GM23338 (cell line): ENCODE data around the gene CEP170B. TPM values are rescaled to one million over a fixed set of nuclear protein-coding genes. Genes with fewer than 3 reads are reported as not detected.

Experiments used
- ATAC-seq: fragments of 200-7000 bp; cut with Tn5 transposase; 3 replicates; pipeline ENCODE4 v1.9.1; 2020
- DNase-seq: peaks from one replicate; pipeline ENCODE4 v3.0.0-alpha.2; 2015; ENCODE audit warnings: low spot score
- H2AFZ ChIP-seq: fragments of 200-600 bp; sonication (generic); 2 replicates; pipeline ENCODE4 v1.8.0; 2016; ENCODE audit warnings: antibody characterized with exemption, mild to moderate bottlenecking, moderate library complexity
- H3F3A ChIP-seq: fragments of 200-600 bp; sonication (generic); replicated peaks from 2 replicates; pipeline ENCODE4 v1.8.0; 2017; ENCODE audit warnings: antibody characterized with exemption, mixed run types, low read depth
- H3K27ac ChIP-seq: fragments of 200-600 bp; sonication (generic); 2 replicates; pipeline ENCODE4 v1.6.1; 2016; ENCODE audit warnings: low read depth
- H3K27me3 ChIP-seq: fragments of 200-600 bp; sonication (generic); 2 replicates; pipeline ENCODE4 v1.8.0; 2016; ENCODE audit warnings: mild to moderate bottlenecking, mixed run types, moderate library complexity; ENCODE audit not compliant: insufficient read depth
- H3K36me3 ChIP-seq: fragments of 200-600 bp; sonication (generic); 2 replicates; pipeline ENCODE4 v1.8.0; 2016; ENCODE audit warnings: mild to moderate bottlenecking; ENCODE audit not compliant: insufficient read depth
- H3K4me1 ChIP-seq: fragments of 200-600 bp; sonication (generic); 2 replicates; pipeline ENCODE4 v1.8.0; 2016; ENCODE audit warnings: mild to moderate bottlenecking, moderate library complexity; ENCODE audit not compliant: insufficient read depth
- H3K4me2 ChIP-seq: fragments of 200-600 bp; sonication (generic); 2 replicates; pipeline ENCODE4 v1.7.1; 2017; ENCODE audit warnings: mixed run types
- H3K4me3 ChIP-seq: fragments of 200-600 bp; sonication (generic); 2 replicates; pipeline ENCODE4 v1.6.1; 2016; ENCODE audit warnings: mixed run types
- H3K79me2 ChIP-seq: fragments of 200-600 bp; sonication (generic); replicated peaks from 2 replicates; pipeline ENCODE4 v1.8.0; 2017; ENCODE audit warnings: mild to moderate bottlenecking; ENCODE audit not compliant: insufficient read depth
- H3K9me2 ChIP-seq: fragments of 200-600 bp; sonication (generic); 2 replicates; pipeline ENCODE4 v1.8.0; 2017; ENCODE audit not compliant: insufficient read depth
- H4K20me1 ChIP-seq: fragments of 200-600 bp; sonication (generic); replicated peaks from 2 replicates; pipeline ENCODE4 v1.8.0; 2017; ENCODE audit warnings: mild to moderate bottlenecking; ENCODE audit not compliant: insufficient read depth
- H3K27ac Mint-ChIP-seq: 2 replicates; pipeline ENCODE4 v1.8.0; 2020; ENCODE audit warnings: inconsistent platforms, mild to moderate bottlenecking, moderate library complexity, mixed read lengths
- H3K27me3 Mint-ChIP-seq: 3 replicates; pipeline ENCODE4 v1.8.0; 2022; ENCODE audit warnings: low read depth, mild to moderate bottlenecking, moderate library complexity, mixed read lengths, inconsistent platforms; ENCODE audit not compliant: insufficient read depth, poor library complexity
- H3K36me3 Mint-ChIP-seq: 3 replicates; pipeline ENCODE4 v1.8.0; 2021; ENCODE audit warnings: low read depth, mild to moderate bottlenecking, inconsistent platforms, moderate library complexity, mixed read lengths
- H3K4me1 Mint-ChIP-seq: 3 replicates; pipeline ENCODE4 v1.8.0; 2020; ENCODE audit warnings: mild to moderate bottlenecking, inconsistent platforms, mixed read lengths
- H3K4me3 Mint-ChIP-seq: 3 replicates; pipeline ENCODE4 v1.8.0; 2021; ENCODE audit warnings: moderate library complexity, mild to moderate bottlenecking, inconsistent platforms, mixed read lengths
- H3K9me3 Mint-ChIP-seq: 3 replicates; pipeline ENCODE4 v1.8.0; 2020; ENCODE audit warnings: moderate library complexity, mild to moderate bottlenecking, inconsistent platforms, mixed read lengths
- EZH2phosphoT487 ChIP-seq: fragments of 200-600 bp; sonication (generic); IDR thresholded peaks from one replicate; pipeline ENCODE4 v1.8.1; 2018; ENCODE audit warnings: antibody characterized with exemption; ENCODE audit not compliant: unreplicated experiment
- NANOG ChIP-seq: IDR thresholded peaks from 2 replicates; pipeline ENCODE4 v1.6.1; 2016; ENCODE audit warnings: antibody characterized with exemption, borderline replicate concordance
- STAT1 ChIP-seq: IDR thresholded peaks from one replicate; pipeline ENCODE4 v1.6.1; 2016; ENCODE audit warnings: antibody characterized with exemption; ENCODE audit not compliant: unreplicated experiment
- polyA plus RNA-seq: library from polyadenylated mRNA; unstranded; fragments of >200 nt; fragmentation: Nextera tagmentation; extraction: Ambion mirVana; gene quantifications from 2 replicates; pipeline ENCODE4 v1.2.1, GENCODE V29; 2016
- total RNA-seq: library from RNA; depleted of rRNA; stranded (reverse); fragments of >200 nt; shearing (Covaris generic); gene quantifications from 2 replicates; pipeline ENCODE4 v1.2.3, GENCODE V29; 2014
- TF ChIP-seq, protein P1 (sequence below): IDR thresholded peaks from 2 replicates; pipeline ENCODE4 v1.6.1; 2016; ENCODE audit warnings: antibody characterized with exemption
- TF ChIP-seq, protein P2 (sequence below): fragments of 250-450 bp; sonication (Bioruptor Pico); IDR thresholded peaks from 2 replicates; pipeline ENCODE4 v1.5.0; 2020; ENCODE audit warnings: mild to moderate bottlenecking, moderate library complexity
- TF ChIP-seq, protein P3 (sequence below): IDR thresholded peaks from one replicate; pipeline ENCODE4 v1.6.1; 2018; ENCODE audit warnings: antibody characterized with exemption; ENCODE audit not compliant: unreplicated experiment
- TF ChIP-seq, protein P4 (sequence below), 2 experiments: fragments of 200-600 bp in 1 of 2; sonication (generic) in 1 of 2; conservative IDR thresholded peaks; 2 replicates each; pipeline versions ENCODE4 v1.5.1 to v1.6.1; 2016 to 2017; ENCODE audit warnings: antibody characterized with exemption in 2 of 2, low read depth in 2 of 2, mild to moderate bottlenecking in 2 of 2, moderate library complexity in 1 of 2

Gene CEP170B
- total and polyA plus RNA-seq, 2 experiments from 2014 or later, result 4.6 to 37.1 TPM

DNA sequence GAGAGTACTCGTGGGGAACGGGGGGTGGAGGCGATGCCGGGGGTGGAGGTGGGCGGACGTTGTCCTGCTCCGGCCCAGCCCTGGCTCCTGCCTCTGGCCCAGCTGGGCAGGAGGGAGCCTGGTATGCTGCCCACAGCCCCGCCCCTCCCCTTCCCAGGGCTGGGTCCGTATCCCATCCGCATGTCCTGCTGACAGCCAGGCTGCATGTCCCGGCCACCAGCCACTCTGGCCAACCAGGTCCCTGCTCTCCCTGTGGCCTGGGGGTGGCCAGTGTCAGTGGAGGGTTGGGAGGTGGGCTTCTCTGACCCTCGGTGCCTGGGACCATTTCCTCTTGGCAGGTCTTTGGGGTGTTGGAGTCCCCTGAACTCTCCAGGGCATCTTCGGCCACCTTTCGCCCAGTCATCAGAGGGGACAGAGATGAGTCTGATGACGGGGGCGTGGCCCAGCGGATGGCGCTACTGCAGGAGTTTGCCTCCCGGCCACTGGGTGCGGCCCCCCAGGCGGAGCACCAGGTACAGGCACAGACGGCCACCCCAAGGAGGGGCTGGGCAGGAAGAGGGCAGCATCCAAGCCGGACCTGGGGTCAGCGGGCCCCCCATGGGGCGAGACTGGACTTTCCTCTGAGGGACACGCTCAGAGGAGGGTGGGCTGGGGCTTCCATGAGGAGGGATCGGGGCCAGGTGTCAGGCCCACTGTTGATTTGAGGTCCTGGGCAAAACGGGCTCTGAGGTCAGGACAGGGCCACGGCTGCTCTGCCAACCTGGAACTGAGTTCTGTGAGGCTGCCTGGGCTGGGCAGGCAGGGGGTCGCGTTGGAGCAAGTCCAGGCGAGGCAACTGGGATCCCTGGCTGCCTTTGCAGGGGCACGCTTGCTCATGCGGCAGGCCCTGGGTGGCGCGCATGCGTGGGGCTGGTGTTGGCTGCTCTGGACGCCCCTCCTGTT lies 20.2 kb downstream of the CEP170B start:
- Mint-ChIP-seq H3K27me3 (no peaks in the 10 kb centered on the region), H3K27ac (no peak overlapping the region), H3K4me1 (no peaks in the 10 kb centered on the region), H3K4me3 (no peak overlapping the region), H3K36me3 (peaks cover 6% of the 10 kb centered on the region; the same call in 1 of the 3 replicates), H3K9me3 (no peaks in the 10 kb centered on the region)
- Histone ChIP-seq H3F3A (no peaks in the 10 kb centered on the region), H3K4me3 (no peak overlapping the region), H3K9me2 (no peaks in the 10 kb centered on the region), H3K79me2 (no peaks in the 10 kb centered on the region), H3K4me2 (no peak overlapping the region), H4K20me1 (no peaks in the 10 kb centered on the region), H3K36me3 (no peaks in the 10 kb centered on the region), H2AFZ (no peak overlapping the region), H3K4me1 (no peaks in the 10 kb centered on the region), H3K27ac (no peak overlapping the region), H3K27me3 (no peaks in the 10 kb centered on the region)
- TF ChIP-seq, protein P1, sequence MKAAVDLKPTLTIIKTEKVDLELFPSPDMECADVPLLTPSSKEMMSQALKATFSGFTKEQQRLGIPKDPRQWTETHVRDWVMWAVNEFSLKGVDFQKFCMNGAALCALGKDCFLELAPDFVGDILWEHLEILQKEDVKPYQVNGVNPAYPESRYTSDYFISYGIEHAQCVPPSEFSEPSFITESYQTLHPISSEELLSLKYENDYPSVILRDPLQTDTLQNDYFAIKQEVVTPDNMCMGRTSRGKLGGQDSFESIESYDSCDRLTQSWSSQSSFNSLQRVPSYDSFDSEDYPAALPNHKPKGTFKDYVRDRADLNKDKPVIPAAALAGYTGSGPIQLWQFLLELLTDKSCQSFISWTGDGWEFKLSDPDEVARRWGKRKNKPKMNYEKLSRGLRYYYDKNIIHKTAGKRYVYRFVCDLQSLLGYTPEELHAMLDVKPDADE, result no peak
- TF ChIP-seq, protein P2, sequence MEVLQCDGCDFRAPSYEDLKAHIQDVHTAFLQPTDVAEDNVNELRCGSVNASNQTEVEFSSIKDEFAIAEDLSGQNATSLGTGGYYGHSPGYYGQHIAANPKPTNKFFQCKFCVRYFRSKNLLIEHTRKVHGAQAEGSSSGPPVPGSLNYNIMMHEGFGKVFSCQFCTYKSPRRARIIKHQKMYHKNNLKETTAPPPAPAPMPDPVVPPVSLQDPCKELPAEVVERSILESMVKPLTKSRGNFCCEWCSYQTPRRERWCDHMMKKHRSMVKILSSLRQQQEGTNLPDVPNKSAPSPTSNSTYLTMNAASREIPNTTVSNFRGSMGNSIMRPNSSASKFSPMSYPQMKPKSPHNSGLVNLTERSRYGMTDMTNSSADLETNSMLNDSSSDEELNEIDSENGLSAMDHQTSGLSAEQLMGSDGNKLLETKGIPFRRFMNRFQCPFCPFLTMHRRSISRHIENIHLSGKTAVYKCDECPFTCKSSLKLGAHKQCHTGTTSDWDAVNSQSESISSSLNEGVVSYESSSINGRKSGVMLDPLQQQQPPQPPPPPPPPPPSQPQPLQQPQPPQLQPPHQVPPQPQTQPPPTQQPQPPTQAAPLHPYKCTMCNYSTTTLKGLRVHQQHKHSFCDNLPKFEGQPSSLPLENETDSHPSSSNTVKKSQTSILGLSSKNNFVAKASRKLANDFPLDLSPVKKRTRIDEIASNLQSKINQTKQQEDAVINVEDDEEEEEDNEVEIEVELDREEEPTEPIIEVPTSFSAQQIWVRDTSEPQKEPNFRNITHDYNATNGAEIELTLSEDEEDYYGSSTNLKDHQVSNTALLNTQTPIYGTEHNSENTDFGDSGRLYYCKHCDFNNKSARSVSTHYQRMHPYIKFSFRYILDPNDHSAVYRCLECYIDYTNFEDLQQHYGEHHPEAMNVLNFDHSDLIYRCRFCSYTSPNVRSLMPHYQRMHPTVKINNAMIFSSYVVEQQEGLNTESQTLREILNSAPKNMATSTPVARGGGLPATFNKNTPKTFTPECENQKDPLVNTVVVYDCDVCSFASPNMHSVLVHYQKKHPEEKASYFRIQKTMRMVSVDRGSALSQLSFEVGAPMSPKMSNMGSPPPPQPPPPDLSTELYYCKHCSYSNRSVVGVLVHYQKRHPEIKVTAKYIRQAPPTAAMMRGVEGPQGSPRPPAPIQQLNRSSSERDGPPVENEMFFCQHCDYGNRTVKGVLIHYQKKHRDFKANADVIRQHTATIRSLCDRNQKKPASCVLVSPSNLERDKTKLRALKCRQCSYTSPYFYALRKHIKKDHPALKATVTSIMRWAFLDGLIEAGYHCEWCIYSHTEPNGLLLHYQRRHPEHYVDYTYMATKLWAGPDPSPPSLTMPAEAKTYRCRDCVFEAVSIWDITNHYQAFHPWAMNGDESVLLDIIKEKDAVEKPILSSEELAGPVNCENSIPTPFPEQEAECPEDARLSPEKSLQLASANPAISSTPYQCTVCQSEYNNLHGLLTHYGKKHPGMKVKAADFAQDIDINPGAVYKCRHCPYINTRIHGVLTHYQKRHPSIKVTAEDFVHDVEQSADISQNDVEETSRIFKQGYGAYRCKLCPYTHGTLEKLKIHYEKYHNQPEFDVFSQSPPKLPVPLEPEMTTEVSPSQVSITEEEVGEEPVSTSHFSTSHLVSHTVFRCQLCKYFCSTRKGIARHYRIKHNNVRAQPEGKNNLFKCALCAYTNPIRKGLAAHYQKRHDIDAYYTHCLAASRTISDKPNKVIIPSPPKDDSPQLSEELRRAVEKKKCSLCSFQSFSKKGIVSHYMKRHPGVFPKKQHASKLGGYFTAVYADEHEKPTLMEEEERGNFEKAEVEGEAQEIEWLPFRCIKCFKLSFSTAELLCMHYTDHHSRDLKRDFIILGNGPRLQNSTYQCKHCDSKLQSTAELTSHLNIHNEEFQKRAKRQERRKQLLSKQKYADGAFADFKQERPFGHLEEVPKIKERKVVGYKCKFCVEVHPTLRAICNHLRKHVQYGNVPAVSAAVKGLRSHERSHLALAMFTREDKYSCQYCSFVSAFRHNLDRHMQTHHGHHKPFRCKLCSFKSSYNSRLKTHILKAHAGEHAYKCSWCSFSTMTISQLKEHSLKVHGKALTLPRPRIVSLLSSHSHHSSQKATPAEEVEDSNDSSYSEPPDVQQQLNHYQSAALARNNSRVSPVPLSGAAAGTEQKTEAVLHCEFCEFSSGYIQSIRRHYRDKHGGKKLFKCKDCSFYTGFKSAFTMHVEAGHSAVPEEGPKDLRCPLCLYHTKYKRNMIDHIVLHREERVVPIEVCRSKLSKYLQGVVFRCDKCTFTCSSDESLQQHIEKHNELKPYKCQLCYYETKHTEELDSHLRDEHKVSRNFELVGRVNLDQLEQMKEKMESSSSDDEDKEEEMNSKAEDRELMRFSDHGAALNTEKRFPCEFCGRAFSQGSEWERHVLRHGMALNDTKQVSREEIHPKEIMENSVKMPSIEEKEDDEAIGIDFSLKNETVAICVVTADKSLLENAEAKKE (CRISPR knock-in tag), result no peak
- TF ChIP-seq, protein P3, sequence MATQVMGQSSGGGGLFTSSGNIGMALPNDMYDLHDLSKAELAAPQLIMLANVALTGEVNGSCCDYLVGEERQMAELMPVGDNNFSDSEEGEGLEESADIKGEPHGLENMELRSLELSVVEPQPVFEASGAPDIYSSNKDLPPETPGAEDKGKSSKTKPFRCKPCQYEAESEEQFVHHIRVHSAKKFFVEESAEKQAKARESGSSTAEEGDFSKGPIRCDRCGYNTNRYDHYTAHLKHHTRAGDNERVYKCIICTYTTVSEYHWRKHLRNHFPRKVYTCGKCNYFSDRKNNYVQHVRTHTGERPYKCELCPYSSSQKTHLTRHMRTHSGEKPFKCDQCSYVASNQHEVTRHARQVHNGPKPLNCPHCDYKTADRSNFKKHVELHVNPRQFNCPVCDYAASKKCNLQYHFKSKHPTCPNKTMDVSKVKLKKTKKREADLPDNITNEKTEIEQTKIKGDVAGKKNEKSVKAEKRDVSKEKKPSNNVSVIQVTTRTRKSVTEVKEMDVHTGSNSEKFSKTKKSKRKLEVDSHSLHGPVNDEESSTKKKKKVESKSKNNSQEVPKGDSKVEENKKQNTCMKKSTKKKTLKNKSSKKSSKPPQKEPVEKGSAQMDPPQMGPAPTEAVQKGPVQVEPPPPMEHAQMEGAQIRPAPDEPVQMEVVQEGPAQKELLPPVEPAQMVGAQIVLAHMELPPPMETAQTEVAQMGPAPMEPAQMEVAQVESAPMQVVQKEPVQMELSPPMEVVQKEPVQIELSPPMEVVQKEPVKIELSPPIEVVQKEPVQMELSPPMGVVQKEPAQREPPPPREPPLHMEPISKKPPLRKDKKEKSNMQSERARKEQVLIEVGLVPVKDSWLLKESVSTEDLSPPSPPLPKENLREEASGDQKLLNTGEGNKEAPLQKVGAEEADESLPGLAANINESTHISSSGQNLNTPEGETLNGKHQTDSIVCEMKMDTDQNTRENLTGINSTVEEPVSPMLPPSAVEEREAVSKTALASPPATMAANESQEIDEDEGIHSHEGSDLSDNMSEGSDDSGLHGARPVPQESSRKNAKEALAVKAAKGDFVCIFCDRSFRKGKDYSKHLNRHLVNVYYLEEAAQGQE, result no peak
- TF ChIP-seq, protein P4, sequence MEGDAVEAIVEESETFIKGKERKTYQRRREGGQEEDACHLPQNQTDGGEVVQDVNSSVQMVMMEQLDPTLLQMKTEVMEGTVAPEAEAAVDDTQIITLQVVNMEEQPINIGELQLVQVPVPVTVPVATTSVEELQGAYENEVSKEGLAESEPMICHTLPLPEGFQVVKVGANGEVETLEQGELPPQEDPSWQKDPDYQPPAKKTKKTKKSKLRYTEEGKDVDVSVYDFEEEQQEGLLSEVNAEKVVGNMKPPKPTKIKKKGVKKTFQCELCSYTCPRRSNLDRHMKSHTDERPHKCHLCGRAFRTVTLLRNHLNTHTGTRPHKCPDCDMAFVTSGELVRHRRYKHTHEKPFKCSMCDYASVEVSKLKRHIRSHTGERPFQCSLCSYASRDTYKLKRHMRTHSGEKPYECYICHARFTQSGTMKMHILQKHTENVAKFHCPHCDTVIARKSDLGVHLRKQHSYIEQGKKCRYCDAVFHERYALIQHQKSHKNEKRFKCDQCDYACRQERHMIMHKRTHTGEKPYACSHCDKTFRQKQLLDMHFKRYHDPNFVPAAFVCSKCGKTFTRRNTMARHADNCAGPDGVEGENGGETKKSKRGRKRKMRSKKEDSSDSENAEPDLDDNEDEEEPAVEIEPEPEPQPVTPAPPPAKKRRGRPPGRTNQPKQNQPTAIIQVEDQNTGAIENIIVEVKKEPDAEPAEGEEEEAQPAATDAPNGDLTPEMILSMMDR (conservative IDR thresholded peaks at IDR 0.05; ENCODE audit: low read depth in 2 of 2), result no peak
- TF ChIP-seq EZH2phosphoT487 (no peak), STAT1 (no peak), NANOG (no peak)
- DNase-seq, result no peak
- no peak for ATAC-seq
